HCT116 (cell line): Measurements from ENCODE around the gene DPH3. TPM values are rescaled to one million over a fixed set of nuclear protein-coding genes. Genes with fewer than 3 reads are reported as not detected.

ENCODE experiments used
- ATAC-seq: fragments of 200-7000 bp; cut with Tn5 transposase; 2 replicates; pipeline ENCODE4 v1.9.1; 2020; ENCODE audit warnings: mild to moderate bottlenecking, moderate library complexity
- BruUV-seq: library from RNA; stranded (reverse); fragments of 400-500 nt; replicated peaks from 2 replicates; lab custom pipeline; 2021; lab: Mats Ljungman, UMichigan
- CTCF ChIA-PET: fragments of 300-600 bp; sonication (Branson Sonifier 250); formaldehyde crosslinking; loops from one replicate; lab custom pipeline; 2021; ENCODE audit warnings: antibody characterized with exemption; lab: Charles Lee
- POLR2A ChIA-PET: fragments of 300-600, 350-600 bp; sonication (Branson Sonifier 250); formaldehyde crosslinking; loops from one replicate; lab custom pipeline; 2021; ENCODE audit warnings: antibody characterized with exemption; lab: Charles Lee
- RAD21 ChIA-PET, 2 experiments: fragments of 300-600 bp; sonication (Branson Sonifier 250); formaldehyde crosslinking; loops; one replicate each; lab custom pipeline; 2023; ENCODE audit warnings: low total read pairs in 2 of 2; ENCODE audit not compliant: uncharacterized antibody in 2 of 2, unreplicated experiment in 2 of 2, low non-redundant PET in 1 of 2; lab: Charles Lee
- DNase-seq: peaks from one replicate; pipeline ENCODE4 v3.0.0-alpha.2; 2010; ENCODE audit warnings: low read depth, low spot score
- H2AFZ ChIP-seq: fragments of 200-600 bp; shearing (Covaris generic), sonication (generic); 2 replicates; pipeline ENCODE4 v1.6.1; 2017; ENCODE audit warnings: low read depth, mixed run types, mixed read lengths, antibody characterized with exemption, low read length; ENCODE audit not compliant: poor library complexity, severe bottlenecking
- H3K27ac ChIP-seq: 2 replicates; pipeline ENCODE4 v1.5.1; 2012; ENCODE audit warnings: low read depth, low read length
- H3K27me3 ChIP-seq: fragments of 200-600 bp; sonication (generic); 2 replicates; pipeline ENCODE4 v1.6.1; 2016; ENCODE audit warnings: mixed run types, low read length, mixed read lengths; ENCODE audit not compliant: insufficient read depth
- H3K36me3 ChIP-seq, 2 experiments: fragments of 200-500 bp in 1 of 2; fragments of 200-600 bp in 1 of 2; sonication (Bioruptor generic) in 1 of 2; sonication (generic) in 1 of 2; 2 replicates each; pipeline versions ENCODE4 v1.5.1 to v1.6.1; 2014 to 2016; ENCODE audit warnings: low read length in 2 of 2, inconsistent platforms in 1 of 2, mixed read lengths in 1 of 2, mixed run types in 1 of 2; ENCODE audit not compliant: insufficient read depth in 2 of 2, control insufficient read depth in 1 of 2
- H3K4me1 ChIP-seq, 2 experiments: fragments of 200-600 bp in 1 of 2; sonication (generic) in 1 of 2; 2 replicates each; pipeline versions ENCODE4 v1.5.1 to v1.6.1; 2012 to 2017; ENCODE audit warnings: low read length in 2 of 2, inconsistent platforms in 1 of 2, mild to moderate bottlenecking in 1 of 2, mixed read lengths in 1 of 2, mixed run types in 1 of 2, moderate library complexity in 1 of 2; ENCODE audit not compliant: insufficient read depth in 2 of 2, control insufficient read depth in 1 of 2
- H3K4me2 ChIP-seq: fragments of 200-600 bp; sonication (generic); 2 replicates; pipeline ENCODE4 v1.6.1; 2017; ENCODE audit warnings: mixed run types, low read length, mixed read lengths
- H3K4me3 ChIP-seq, 2 experiments: fragments of 200-600 bp in 1 of 2; sonication (generic) in 1 of 2; replicated peaks in 1 of 2; 2 replicates each; pipeline ENCODE4 v1.5.1; 2011 to 2016; ENCODE audit warnings: low read length in 2 of 2, control low read depth in 1 of 2, low read depth in 1 of 2, mild to moderate bottlenecking in 1 of 2, mixed read lengths in 1 of 2, mixed run types in 1 of 2
- H3K79me2 ChIP-seq: fragments of 200-600 bp; sonication (generic); 2 replicates; pipeline ENCODE4 v1.6.1; 2017; ENCODE audit warnings: mild to moderate bottlenecking, mixed run types, low read length, moderate library complexity, mixed read lengths; ENCODE audit not compliant: insufficient read depth
- H3K9ac ChIP-seq: fragments of 200-600 bp; sonication (generic); 2 replicates; pipeline ENCODE4 v1.6.1; 2016; ENCODE audit warnings: low read length, mixed read lengths
- H3K9me2 ChIP-seq: fragments of 200-600 bp; sonication (generic), shearing (Covaris generic); 2 replicates; pipeline ENCODE4 v1.6.1; 2017; ENCODE audit warnings: mixed run types, mild to moderate bottlenecking, moderate library complexity; ENCODE audit not compliant: insufficient read depth
- H3K9me3 ChIP-seq, 2 experiments: fragments of 200-500 bp in 1 of 2; fragments of 200-600 bp in 1 of 2; sonication (Bioruptor generic) in 1 of 2; sonication (generic) in 1 of 2; 2 replicates each; pipeline ENCODE4 v1.6.1; 2014 to 2017; ENCODE audit warnings: low read length in 2 of 2, mixed read lengths in 2 of 2, inconsistent platforms in 1 of 2, low read depth in 1 of 2, mild to moderate bottlenecking in 1 of 2, mixed run types in 1 of 2, moderate library complexity in 1 of 2; ENCODE audit not compliant: control insufficient read depth in 1 of 2, insufficient read depth in 1 of 2
- H4K20me1 ChIP-seq: fragments of 200-600 bp; sonication (generic), shearing (Covaris generic); 2 replicates; pipeline ENCODE4 v1.6.1; 2017; ENCODE audit warnings: mixed run types, mild to moderate bottlenecking, moderate library complexity; ENCODE audit not compliant: insufficient read depth
- CBX3 ChIP-seq: IDR thresholded peaks from 2 replicates; pipeline ENCODE4 v1.6.1; 2012; ENCODE audit warnings: low read depth
- CEBPB ChIP-seq: IDR thresholded peaks from 2 replicates; pipeline ENCODE4 v1.6.1; 2012; ENCODE audit warnings: low read depth
- EGR1 ChIP-seq: IDR thresholded peaks from 2 replicates; pipeline ENCODE4 v1.6.1; 2012; ENCODE audit warnings: low read depth
- ELF1 ChIP-seq: IDR thresholded peaks from 2 replicates; pipeline ENCODE4 v1.6.1; 2012; ENCODE audit warnings: low read depth, borderline replicate concordance
- EZH2 ChIP-seq: fragments of 200-600 bp; sonication (generic); IDR thresholded peaks from 2 replicates; pipeline ENCODE4 v1.6.1; 2017; ENCODE audit warnings: antibody characterized with exemption, mixed run types
- EZH2phosphoT487 ChIP-seq: fragments of 200-600 bp; IDR thresholded peaks from 2 replicates; pipeline ENCODE4 v1.6.1; 2018; ENCODE audit warnings: antibody characterized with exemption, borderline replicate concordance
- SIN3A ChIP-seq: IDR thresholded peaks from 2 replicates; pipeline ENCODE4 v1.6.1; 2012; ENCODE audit warnings: low read depth
- SP1 ChIP-seq: IDR thresholded peaks from 2 replicates; pipeline ENCODE4 v1.6.1; 2012; ENCODE audit warnings: low read depth
- ZFX ChIP-seq: fragments of 450-650 bp; IDR thresholded peaks from 2 replicates; pipeline ENCODE4 v1.6.1; 2017
- intact Hi-C: fragments of 100-400 bp; cut with micrococcal nuclease; formaldehyde crosslinking; loops from 2 replicates; pipeline ENCODE4 v1.10.0; 2022
- total RNA-seq: library from RNA; stranded (reverse); gene quantifications from one replicate; pipeline ENCODE4 v1.2.1, GENCODE V29; 2021; ENCODE audit not compliant: unreplicated experiment
- TF ChIP-seq, protein P1 (sequence below), 3 experiments: fragments of 200-600 bp in 1 of 3; sonication (generic) in 1 of 3; IDR thresholded peaks in 2 of 3; conservative IDR thresholded peaks in 1 of 3; 2 replicates each; pipeline ENCODE4 v1.5.1; 2012 to 2017; ENCODE audit warnings: low read depth in 2 of 3, low read length in 2 of 3, antibody characterized with exemption in 1 of 3, borderline replicate concordance in 1 of 3, control low read depth in 1 of 3, mild to moderate bottlenecking in 1 of 3, mixed read lengths in 1 of 3, mixed run types in 1 of 3, moderate library complexity in 1 of 3; ENCODE audit not compliant: insufficient read depth in 1 of 3

Gene DPH3
- total RNA-seq, 1 experiment from 2014 or later, result 13.8 TPM

DNA sequence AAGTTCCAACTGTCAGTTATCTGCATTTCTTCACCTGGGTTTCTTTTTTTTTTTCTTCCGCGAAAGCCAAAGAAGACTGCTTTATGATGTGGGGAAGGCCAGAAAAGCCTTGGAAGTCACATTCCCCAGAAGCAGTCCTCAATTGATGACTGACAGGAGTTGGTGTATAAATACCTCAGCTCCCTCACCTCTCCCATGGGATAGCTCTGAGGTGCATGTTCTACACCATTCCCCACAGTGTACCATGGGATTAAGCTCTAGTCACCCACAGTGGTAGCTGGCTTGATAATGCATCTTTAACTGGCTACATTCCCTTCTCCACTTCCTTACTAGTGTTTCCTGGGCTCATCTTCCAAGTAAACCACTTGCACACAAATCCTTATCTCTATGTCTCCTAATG lies 30.5 kb downstream of the DPH3 start:
- Histone ChIP-seq H3K4me2 (no peak overlapping the region), H3K9me3 (no peaks in the 10 kb centered on the region), H3K27me3 (no peaks in the 10 kb centered on the region), H3K4me3 (no peak overlapping the region), H4K20me1 (no peaks in the 10 kb centered on the region), H3K9ac (no peak overlapping the region), H3K36me3 (no peaks in the 10 kb centered on the region), H3K27ac (no peak overlapping the region), H3K79me2 (no peaks in the 10 kb centered on the region), H3K4me1 (no peaks in the 10 kb centered on the region), H2AFZ (no peak overlapping the region), H3K9me2 (no peaks in the 10 kb centered on the region)
- RAD21 ChIA-PET, result no interaction called here
- CTCF ChIA-PET, result interaction anchor here (0.8 kb wide), 1 partner anchor 34 kb away, joined by 4 read pairs; no protein-coding TSS in a partner anchor
- POLR2A ChIA-PET, result no interaction called here
- no peak for DNase-seq
- intact Hi-C loops, result no loop called here
- no peak for ATAC-seq
- no TSS peak for BruUV-seq
- TF ChIP-seq ZFX (no peak), EZH2 (no peak), CBX3 (no peak), SP1 (no peak), CEBPB (no peak), ELF1 (no peak), EZH2phosphoT487 (no peak), EGR1 (no peak)

DNA sequence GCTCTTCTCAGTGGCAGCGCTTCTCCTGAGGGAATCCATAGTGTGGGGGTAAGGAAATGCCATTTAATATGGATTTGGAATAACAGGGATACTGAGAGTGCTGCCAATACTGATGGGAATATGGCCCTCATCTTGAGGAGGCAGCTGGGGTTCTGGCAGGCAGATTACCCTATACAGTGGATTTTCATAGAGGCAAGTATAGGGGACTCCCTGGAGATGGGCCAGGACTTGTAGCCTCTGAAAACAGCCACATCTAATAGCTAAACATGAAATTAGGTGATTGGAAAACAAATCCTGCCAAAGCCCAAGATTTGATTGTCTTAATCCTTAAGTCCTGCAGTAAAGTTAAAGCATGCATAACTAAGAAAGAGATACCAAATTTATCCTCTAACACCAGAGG lies 30.9 kb downstream of the DPH3 start:
- Histone ChIP-seq H3K9me2 (no peaks in the 10 kb centered on the region), H3K9ac (no peak overlapping the region), H2AFZ (no peak overlapping the region), H3K4me3 (no peak overlapping the region), H3K79me2 (no peaks in the 10 kb centered on the region), H3K9me3 (no peaks in the 10 kb centered on the region), H3K27ac (no peak overlapping the region), H3K4me2 (no peak overlapping the region), H3K36me3 (no peaks in the 10 kb centered on the region), H3K4me1 (no peaks in the 10 kb centered on the region), H4K20me1 (no peaks in the 10 kb centered on the region), H3K27me3 (no peaks in the 10 kb centered on the region)
- TF ChIP-seq CEBPB (no peak), SIN3A (no peak)
- TF ChIP-seq, protein P1, sequence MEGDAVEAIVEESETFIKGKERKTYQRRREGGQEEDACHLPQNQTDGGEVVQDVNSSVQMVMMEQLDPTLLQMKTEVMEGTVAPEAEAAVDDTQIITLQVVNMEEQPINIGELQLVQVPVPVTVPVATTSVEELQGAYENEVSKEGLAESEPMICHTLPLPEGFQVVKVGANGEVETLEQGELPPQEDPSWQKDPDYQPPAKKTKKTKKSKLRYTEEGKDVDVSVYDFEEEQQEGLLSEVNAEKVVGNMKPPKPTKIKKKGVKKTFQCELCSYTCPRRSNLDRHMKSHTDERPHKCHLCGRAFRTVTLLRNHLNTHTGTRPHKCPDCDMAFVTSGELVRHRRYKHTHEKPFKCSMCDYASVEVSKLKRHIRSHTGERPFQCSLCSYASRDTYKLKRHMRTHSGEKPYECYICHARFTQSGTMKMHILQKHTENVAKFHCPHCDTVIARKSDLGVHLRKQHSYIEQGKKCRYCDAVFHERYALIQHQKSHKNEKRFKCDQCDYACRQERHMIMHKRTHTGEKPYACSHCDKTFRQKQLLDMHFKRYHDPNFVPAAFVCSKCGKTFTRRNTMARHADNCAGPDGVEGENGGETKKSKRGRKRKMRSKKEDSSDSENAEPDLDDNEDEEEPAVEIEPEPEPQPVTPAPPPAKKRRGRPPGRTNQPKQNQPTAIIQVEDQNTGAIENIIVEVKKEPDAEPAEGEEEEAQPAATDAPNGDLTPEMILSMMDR (IDR thresholded peaks at IDR 0.05 in 2 of 3, conservative IDR thresholded peaks at IDR 0.05 in 1 of 3; ENCODE audit: borderline replicate concordance in 1 of 3, insufficient read depth in 1 of 3, low read depth in 2 of 3, low read length in 2 of 3), result no peak
- ChIA-PET RAD21 (no interaction called here), POLR2A (no interaction called here), CTCF (interaction anchor here (0.8 kb wide), 1 partner anchor 34 kb away, joined by 4 read pairs; no protein-coding TSS in a partner anchor)
- intact Hi-C loops, result no loop called here
- ATAC-seq (no peak), DNase-seq (no peak)
- no TSS peak for BruUV-seq
